AG08396 (cell line): ENCODE results near the gene CLDN18.

Experiments used
- DNase-seq: peaks from one replicate; pipeline ENCODE4 v3.0.0; 2012; ENCODE audit warnings: low spot score, mixed read lengths

Gene CLDN18

DNA sequence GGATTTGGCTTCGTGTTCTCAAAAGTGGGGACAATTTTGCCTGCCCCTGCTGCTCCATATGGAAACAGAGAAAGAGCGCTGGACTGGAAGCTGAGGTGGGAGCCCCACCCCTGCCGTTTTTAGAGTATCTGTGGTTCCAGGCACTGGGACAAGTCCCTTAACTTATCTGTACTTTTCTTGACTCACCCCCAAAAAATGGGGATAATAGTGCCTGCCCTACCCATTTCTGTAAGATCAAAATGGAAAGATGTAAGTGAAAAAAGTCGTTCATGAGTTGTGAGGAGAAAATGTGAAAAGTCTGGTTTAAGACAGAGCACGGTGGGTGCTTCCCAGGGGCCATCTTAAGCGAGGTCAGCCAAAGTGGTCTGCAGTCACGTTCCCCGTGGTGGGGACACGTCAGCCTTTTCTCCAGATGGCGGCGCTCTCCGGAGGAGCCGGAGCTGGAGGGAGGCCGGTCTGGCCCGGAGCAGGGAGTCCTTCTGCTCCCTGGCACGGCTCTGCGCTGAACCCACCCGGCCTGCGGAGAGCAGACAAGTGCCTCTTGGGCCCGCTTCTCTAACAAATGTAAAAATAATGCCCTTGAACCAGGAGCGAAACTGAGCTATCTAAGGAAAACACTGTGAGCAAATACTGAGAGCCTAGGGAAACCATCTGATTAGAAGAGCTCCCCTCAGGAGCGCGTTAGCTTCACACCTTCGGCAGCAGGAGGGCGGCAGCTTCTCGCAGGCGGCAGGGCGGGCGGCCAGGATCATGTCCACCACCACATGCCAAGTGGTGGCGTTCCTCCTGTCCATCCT, at the start of gene CLDN18:
TSS of gene CLDN18 (plus strand) at position 690 of the 797 bp plus-strand sequence. CDS start at position 751, 61 bp downstream.
- no peak for DNase-seq

DNA sequence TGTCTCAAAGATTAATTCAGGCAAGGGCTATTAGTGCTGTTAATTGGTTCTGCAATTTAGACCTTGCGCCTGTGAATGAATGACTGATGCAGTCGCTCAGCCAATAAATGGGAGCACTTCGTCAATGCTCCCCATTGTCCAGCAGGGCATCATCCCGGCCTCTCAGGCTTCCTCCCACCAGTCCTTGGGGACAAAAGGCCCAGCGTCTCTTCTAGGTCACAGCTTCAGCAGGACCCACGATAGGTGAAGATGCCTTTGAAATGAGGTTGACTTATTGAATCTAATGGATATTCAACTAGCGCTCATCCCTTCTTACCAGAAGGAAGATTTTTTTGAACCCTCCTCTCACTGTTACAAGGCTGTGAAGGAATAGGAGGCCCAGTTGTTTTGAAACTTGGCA, 47.7 kb upstream of the CLDN18 start:
- no peak for DNase-seq

DNA sequence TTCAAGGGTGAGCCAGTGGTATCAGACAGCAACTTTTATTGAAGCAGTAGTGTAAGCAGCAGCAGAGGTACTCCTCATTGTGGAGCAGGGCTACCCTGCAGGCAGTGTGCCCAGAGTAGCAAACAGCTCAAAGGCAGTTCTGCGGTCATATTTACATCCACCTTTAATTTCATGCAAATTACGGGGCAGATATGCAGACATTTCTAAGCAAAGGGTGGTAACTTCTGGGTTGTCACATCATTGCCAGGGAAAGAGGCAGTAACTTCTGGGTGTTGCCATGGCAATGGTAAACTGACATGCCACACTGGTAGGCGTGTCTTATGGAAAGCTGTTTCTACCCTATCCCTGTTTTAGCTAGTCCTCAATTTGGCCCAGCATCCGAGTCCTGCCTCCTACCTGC, 46.5 kb upstream of the CLDN18 start:
- no peak for DNase-seq

DNA sequence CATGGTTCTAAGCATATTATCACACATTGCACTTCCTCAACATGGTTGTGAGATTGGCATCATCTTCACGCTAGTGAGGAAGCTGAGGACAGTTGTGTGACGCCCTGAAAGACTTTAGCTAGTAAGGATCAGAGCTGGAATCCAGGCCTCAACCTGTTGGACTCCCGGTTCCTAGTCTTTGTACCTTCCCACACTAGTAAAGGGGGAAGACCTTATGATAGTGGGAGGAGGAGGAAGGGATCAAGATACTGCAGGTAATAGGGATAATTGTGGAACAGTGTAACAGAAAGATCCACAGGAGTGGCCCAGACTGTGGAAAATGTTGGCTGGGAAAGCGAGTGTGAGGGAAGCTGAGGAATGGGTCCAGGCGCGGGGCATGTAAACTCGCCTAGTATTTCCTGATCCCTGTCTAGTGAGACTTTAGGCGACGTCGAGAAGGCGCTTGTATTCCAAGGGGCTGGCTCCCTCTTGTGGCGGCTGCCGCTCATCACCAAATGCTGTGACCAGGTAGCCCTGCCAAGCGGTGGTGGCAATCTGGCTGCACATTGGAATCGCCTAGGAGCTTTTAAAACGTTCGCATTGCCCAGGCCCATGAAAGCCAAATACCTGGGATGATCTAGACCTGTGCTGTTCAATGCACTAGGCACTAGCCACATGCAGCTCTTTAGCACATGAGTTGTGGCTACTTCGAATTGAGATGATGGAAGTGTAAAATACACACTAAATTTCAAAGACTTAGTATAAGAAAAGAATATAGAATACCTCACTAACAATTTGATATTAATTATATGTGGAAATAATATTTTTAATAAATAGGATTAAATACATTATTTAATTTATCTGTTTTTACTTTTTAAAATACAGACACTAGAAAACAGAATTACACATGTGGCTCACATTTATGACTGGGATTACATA, 38.8 kb upstream of the CLDN18 start:
- DNase-seq = peak; percentile 80

DNA sequence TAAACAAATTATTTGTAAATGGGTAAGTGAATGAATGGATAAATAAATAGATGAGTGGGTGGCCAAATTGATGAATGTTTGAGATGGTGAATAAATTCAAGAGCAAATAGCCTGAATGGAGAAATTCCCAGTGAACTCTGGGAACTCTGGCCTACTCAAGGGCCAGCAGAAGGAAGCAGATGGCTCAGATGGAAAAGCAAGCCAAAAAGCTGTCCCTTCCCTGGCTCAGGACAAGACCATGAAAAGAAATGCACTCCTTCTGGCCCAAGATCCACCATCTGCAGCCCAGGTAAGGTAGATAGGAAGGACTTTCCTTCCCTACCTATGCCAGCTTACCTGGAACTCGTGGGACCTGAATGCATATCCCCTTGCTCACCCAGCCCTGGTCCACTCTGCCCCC, 37.6 kb upstream of the CLDN18 start:
- DNase-seq = no peak

DNA sequence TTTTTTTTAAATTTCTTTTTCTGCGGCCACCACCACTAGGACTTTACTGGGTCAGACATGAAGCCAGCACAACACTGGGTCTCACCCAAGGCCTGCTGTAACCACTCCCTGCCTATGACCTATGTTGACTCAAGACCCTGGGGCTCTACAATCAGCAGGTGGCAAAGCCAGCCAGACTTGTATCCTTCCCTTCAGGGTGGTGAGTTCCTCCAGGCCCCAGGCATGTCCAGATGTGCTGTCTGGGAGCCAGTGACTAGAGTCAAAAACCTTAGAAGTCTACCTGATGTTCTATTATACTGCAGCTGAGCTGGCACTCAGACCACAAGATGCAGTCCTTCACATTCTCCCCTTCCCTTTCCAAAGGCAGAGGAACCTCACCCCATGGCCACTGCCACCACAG, 31.6 kb upstream of the CLDN18 start:
- no peak for DNase-seq

DNA sequence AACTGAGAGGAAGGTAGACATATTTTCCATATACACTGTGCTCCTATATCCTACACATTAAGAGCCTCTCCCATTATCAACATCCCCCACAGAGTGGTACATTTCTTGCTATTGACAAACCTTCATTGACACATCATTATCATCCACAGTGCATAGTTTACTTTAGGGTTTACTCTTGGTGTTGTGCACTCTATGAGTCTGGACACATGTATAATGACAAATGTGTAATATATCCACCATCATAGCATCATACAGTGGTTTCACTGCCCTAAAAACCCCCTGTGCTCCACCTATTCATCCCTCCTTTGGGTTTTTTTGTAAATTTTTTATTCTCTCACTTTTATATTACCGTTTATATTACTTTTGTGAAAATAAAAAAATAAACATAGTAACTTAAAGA, 22.2 kb upstream of the CLDN18 start:
- DNase-seq = no peak

DNA sequence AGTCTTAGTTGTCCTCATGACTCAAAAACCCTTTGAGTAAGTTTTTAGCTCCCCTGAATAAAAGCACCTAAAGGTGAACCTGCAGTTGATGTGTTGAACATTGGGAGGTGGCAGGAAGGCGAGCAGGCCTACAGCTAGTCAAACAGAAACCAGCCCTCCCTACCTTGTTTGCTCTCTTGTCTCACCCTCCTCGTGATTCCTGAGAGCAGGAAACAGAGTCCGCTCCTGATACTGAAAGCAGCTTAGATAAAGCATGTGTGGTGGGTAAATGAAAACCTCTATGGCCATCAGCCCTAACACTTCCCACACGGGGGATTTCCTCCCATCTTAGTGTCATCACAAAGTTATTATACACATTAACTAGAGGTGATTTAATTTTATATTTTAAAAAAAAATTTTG, 21.8 kb upstream of the CLDN18 start:
- DNase-seq = no peak

DNA sequence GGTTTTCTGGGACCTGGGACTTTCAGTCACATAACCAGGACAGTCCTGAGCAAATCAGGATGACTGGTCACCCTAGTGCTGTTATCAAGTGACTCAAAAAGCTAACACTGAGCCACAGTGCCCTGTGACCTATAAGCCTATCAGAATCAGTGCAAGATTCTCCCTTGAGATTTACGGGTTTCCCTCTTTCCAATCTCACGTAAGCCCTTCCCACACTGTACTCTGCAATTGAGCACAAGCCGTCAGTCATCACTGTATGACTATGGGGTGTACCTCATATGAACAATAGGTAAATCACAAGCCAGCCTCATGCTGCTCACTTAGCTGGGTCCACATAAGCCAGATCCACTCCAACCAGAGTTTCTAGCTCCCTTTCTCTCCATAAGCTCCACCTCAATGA, 21.0 kb upstream of the CLDN18 start:
- no peak for DNase-seq

DNA sequence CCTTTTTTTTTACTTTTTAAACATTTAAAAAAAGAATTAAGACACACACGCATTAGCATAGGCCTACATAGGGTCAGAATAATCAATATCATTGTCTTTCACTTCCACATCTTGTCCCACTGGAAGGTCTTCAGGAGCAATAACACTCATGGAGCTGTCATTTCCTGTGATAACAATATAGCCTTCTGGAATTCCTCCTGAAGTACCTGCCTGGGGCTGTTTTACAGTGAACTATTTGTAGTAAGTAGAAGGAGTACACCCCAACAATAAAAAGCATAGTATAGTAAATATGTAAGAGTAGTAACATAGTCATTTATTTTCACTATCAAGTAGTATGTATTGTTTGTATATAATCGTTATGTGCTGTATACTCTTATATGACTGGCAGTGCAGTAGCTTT, 19.5 kb upstream of the CLDN18 start:
- DNase-seq = no peak

DNA sequence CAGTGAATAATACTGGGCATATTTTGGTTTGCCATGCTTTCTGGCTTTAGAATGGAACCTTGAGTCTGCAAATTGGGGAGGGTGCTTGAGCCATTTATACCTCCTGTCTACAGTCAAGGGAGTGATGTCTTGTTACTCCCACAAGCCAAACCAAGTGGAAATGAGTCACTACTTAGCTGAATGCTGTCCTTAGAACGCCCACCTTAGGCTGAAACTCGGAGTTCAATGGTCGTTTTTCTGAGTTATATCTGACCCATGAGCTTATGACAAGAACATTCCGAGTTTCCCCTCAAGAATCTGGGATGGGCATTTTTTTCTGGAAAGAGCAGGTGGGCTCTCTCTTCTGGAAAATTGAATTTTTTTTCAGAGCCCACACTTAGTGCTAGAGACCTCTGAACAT, 17.4 kb upstream of the CLDN18 start:
- DNase-seq = no peak

DNA sequence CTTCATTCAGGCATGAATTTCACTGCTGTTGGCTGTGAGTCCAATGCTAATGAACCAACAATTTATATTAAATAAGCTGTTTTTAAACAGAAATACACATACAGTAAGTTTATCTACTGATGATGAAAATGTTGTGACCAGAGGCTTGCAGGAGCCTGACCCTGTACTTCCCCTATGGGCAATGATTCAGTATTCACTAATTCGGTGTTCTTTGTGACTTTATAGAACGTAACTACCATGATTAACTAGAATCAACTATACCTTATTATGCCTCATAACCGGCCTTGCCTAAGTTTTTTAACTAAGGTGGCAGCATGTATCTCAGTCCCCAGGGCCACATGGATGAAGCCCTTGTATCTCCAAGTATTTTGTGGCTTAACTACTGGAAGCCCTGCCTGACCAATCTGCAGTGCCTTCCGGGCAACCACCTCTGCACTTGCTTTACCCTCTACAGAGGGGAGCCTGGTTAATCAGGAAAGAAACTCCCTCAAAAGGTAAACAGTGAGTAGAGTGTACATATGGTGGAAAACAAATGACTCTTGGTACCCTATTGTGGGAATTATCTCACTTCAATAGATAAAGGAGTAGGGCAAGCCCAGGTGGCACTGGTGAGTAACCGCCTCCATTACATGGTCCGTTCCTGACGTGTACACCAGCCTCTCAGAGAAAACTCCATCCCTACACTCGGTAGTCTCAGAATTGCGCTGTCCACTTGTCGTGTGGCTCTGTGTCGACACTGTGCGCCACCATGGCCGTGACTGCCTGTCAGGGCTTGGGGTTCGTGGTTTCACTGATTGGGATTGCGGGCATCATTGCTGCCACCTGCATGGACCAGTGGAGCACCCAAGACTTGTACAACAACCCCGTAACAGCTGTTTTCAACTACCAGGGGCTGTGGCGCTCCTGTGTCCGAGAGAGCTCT, 11.6 kb upstream of the CLDN18 start:
- DNase-seq = no peak

DNA sequence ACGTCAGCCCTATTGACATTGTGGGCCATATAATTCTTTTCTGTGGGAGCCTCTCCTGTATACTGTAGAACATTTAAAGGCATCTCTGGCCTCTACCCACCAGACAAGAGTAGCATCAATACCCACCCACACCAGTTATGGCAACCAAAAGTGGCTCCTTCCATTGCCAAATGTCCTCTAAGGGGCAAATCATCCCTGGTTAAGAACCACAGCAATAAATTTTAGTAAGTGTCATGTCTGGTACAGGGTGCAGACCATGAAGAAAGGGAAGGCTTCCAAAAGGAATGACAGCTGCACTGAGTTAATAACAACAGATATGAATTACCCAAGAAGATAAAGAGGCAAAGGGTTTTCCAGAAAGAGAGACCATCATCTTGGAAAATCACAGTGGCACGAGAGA, 6.9 kb upstream of the CLDN18 start:
- no peak for DNase-seq

DNA sequence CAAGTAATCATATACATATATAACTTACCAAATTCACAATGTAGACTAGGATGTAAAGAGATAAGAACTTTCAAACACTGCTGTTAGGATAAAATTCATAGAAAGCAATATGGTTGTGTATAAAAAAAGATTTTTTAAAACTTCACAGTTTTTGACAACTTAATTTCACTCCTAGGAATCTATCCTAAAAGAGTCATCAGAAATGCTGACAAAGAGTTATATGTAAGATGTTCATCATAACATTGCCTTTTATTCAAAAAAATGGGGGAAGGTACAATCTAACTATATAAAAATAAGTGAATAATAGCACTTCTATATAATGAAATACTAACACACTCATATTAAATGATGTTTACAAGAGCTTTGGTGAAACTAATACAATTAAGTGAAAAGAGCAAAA, 4.3 kb upstream of the CLDN18 start:
- DNase-seq = no peak

DNA sequence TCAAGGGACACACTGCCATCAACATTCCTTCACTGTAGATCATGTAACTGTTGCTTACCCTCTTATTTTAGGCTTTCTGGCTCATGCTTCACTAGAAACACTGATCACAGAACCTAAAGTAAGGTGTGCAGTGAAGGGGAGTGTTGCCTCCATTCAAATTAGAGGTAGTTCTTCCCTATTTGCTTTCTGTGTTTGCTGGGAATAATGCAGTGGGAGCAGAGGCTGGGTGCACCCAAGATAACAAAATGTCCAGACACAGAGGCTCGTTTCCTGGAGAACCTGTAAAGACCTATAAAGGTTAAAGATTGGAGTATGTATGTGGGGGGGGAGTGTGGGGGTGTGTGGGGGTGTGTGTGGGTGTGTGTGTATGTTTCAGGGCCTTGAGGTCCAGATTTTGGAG, 2.1 kb upstream of the CLDN18 start:
- DNase-seq = no peak

DNA sequence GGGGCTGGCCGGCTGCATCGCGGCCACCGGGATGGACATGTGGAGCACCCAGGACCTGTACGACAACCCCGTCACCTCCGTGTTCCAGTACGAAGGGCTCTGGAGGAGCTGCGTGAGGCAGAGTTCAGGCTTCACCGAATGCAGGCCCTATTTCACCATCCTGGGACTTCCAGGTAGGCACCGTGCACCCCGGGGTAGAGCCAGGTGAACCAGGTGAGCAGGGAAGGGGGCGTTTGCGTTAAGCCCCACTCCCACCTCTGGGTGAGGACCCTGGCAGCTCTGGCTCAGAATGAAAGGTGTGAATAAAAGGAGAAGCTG, 267 bp downstream of the CLDN18 start:
- no peak for DNase-seq

DNA sequence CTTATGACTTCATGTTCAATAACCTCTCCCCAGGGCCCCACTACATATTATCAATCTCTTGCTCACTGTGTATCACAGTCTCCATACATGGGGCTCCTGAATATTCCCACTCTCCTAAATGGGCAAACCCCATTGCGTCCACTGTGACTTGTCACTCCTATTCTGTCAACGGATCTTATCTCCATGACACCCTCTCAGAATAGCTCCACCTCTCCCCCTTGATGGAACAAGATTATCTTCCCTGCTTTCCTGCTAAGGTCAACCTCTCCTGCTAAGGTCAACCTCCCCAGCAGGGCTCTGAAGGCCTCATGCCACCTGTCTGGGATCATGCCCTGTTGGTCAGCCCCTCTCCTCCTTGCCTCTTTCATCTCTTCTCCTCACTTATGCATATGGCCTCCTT, 1.8 kb downstream of the CLDN18 start:
- no peak for DNase-seq

DNA sequence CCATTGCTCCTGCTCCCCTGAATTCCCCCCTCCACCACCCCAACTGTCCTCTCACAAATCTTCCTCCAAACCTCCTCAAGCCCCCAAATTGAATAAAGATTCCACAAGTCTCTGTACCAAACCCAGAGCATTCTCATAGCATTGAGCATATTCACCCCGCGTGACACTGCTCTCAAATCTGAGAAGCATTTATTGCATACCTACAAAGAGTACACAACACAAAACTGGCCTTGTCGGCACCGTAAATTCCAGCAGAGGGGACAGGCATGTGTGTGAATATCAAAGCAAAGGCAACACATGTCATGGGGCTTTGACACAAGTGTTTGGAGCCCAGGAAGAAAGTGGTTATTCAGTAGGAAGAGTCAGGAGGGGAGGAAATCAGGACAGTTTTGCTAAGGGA, 2.6 kb downstream of the CLDN18 start:
- DNase-seq = no peak

DNA sequence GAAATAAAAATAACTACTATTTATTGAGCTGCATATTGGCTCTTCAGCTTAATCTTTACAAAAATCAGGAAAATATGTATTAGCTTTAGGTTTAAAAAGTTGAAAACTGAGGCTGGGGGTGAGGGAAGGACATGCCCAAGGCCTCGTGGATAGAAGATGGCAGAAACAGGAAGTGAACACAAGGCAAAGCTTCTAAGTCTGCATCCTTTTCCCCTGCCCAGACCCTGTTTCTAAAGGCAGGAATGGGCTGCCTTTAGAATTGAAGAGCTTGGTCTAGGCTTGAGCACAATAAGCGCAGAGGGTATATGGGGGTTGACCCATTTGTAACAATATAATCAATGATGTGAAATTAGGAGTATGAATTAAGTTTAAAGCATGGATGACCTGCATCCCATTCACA, 6.1 kb downstream of the CLDN18 start:
- no peak for DNase-seq

DNA sequence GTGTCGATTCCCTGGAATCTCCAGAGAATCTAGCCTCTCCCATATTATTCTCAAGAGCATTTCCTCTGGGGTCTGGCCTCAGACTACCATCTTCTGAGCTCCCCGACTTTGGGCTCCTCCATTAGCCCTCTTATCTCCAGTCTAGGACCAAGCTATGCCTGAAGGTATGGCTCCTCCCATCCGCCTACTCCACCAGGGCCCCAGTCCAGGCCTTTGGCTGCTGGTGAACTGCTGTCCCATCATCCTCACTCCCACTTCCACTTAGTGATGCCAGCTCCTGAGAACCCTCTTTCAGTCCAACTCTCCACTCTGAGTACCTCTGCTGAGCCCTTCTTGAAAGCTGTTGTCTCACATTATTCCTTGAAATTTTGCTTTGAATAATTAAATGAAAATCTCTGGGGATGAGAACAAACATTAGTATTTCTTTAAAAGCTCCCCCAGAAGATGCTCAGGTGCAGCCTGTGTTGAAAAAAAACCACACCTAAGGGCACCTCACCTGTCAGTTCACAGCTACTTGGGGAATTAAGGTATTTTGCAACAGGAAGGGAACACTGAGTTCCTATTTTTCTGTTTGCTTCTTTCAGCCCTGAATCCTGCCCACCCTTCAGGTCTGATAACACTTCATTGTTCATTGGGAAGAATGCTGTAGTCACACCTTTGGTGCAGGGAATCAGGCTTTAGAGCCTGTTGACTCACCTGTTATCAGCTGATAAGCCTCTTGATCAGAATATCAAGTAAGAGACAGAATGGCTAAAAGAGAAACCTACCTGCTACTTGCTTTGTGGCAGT, 9.5 kb downstream of the CLDN18 start:
- no peak for DNase-seq

DNA sequence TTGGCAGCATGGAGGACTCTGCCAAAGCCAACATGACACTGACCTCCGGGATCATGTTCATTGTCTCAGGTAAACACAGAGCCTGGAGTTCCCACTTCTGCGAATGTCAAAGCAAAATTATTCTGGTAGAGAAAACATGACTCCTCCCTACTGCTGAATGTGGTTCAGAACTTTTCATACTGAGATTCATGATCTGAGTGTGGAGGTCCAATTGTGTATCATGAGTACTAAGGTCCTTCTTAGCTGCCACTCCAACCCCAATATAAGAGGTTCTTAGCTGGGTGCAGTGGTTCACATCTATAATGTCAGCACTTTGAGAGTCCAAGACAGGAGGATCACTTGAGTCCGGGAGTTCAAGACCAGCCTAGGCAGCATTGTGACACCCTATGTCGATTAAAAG, 13.8 kb downstream of the CLDN18 start:
- DNase-seq = no peak

DNA sequence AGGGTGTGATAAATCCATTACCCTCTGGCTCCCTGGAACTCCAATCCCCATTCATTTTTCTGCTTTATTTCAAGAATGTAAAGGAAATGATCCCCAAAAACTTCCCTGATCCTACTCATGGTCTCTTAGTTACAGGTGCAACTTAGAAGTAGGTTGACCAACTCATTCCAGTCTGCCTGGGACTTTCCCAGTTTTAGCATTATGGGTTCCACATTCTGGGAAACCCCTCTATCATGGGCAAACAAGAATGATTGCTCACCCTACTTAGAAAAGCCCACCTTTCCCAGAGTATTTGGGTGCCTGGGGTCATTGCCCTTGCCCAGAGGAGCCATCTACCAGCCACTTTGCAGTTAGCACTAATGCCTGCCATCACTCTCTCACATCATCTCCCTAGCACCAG, 15.6 kb downstream of the CLDN18 start:
- DNase-seq = no peak
